OCI-LY7 (cell line): ENCODE measurements around the gene SLC25A29. TPM values are rescaled to one million over a fixed set of nuclear protein-coding genes. Genes with fewer than 3 reads are reported as not detected.
A peak's percentile ranks its signal among the peaks of the same experiment; 100 is the strongest.

Source experiments
- BruUV-seq: library from RNA; stranded (reverse); fragments of 400-500 nt; replicated peaks from 2 replicates; lab custom pipeline; 2021; lab: Mats Ljungman, UMichigan
- CTCF ChIA-PET: fragments of 300-600 bp; sonication (Branson Sonifier 250); formaldehyde crosslinking; loops from one replicate; lab custom pipeline; 2022; ENCODE audit warnings: antibody characterized with exemption; ENCODE audit not compliant: unreplicated experiment; lab: Charles Lee
- POLR2A ChIA-PET: fragments of 300-600 bp; sonication (Branson Sonifier 250); formaldehyde crosslinking; loops from one replicate; lab custom pipeline; 2022; ENCODE audit warnings: antibody characterized with exemption; lab: Charles Lee
- DNase-seq: peaks from one replicate; pipeline ENCODE4 v3.0.0-alpha.2; 2015; ENCODE audit warnings: low spot score
- H2AFZ ChIP-seq: fragments of 200-600 bp; sonication (generic), shearing (Covaris generic); 2 replicates; pipeline ENCODE4 v1.6.1; 2014; ENCODE audit warnings: mild to moderate bottlenecking, antibody characterized with exemption, low read length, moderate library complexity
- H3K27ac ChIP-seq: fragments of 200-600 bp; sonication (generic); 2 replicates; pipeline ENCODE4 v1.5.1; 2014; ENCODE audit warnings: mixed run types, low read depth, mild to moderate bottlenecking, moderate library complexity, low read length, inconsistent platforms; ENCODE audit not compliant: poor library complexity, severe bottlenecking
- H3K36me3 ChIP-seq: fragments of 200-600 bp; sonication (generic); 2 replicates; pipeline ENCODE4 v1.6.1; 2014; ENCODE audit warnings: mild to moderate bottlenecking, antibody characterized with exemption, low read length, moderate library complexity, mixed read lengths; ENCODE audit not compliant: insufficient read depth
- H3K4me1 ChIP-seq: fragments of 200-600 bp; sonication (generic); 2 replicates; pipeline ENCODE4 v1.5.1; 2014; ENCODE audit warnings: mild to moderate bottlenecking, low read length; ENCODE audit not compliant: insufficient read depth, poor library complexity, severe bottlenecking
- H3K4me2 ChIP-seq: fragments of 200-600 bp; sonication (generic); 2 replicates; pipeline ENCODE4 v1.6.1; 2014; ENCODE audit warnings: mild to moderate bottlenecking, low read length
- H3K4me3 ChIP-seq: fragments of 200-600 bp; sonication (generic); 2 replicates; pipeline ENCODE4 v1.5.1; 2014; ENCODE audit warnings: mild to moderate bottlenecking, low read depth, low read length; ENCODE audit not compliant: poor library complexity, severe bottlenecking
- H3K79me2 ChIP-seq: fragments of 200-600 bp; sonication (generic); 2 replicates; pipeline ENCODE4 v1.6.1; 2016; ENCODE audit warnings: low read depth, mild to moderate bottlenecking, low read length, moderate library complexity, mixed read lengths; ENCODE audit not compliant: insufficient read depth
- H3K9me2 ChIP-seq: fragments of 200-600 bp; sonication (generic); 2 replicates; pipeline ENCODE4 v1.6.1; 2016; ENCODE audit warnings: mild to moderate bottlenecking, low read length, mixed read lengths; ENCODE audit not compliant: insufficient read depth
- H3K9me3 ChIP-seq: fragments of 200-600 bp; sonication (generic); 2 replicates; pipeline ENCODE4 v1.6.1; 2014; ENCODE audit warnings: mild to moderate bottlenecking, mixed run types, low read length, mixed read lengths
- H4K20me1 ChIP-seq: fragments of 200-600 bp; sonication (generic); 2 replicates; pipeline ENCODE4 v1.6.1; 2014; ENCODE audit warnings: mild to moderate bottlenecking, antibody characterized with exemption, low read length, moderate library complexity, mixed read lengths; ENCODE audit not compliant: insufficient read depth
- CTCF ChIP-seq: fragments of 200-600 bp; sonication (generic); conservative IDR thresholded peaks from 2 replicates; pipeline ENCODE4 v1.5.1; 2014; ENCODE audit warnings: mild to moderate bottlenecking, antibody characterized with exemption, low read length, moderate library complexity, mixed read lengths
- EZH2phosphoT487 ChIP-seq: fragments of 200-600 bp; sonication (generic); IDR thresholded peaks from 2 replicates; pipeline ENCODE4 v1.6.1; 2018; ENCODE audit warnings: low read depth, borderline replicate concordance, mild to moderate bottlenecking, mixed run types, antibody characterized with exemption, low read length, moderate library complexity, mixed read lengths
- intact Hi-C: fragments of 100-400 bp; cut with micrococcal nuclease; formaldehyde crosslinking; loops from one replicate; pipeline ENCODE4 v1.10.0; 2022; ENCODE audit not compliant: unreplicated experiment
- total RNA-seq, 2 experiments: library from RNA; depleted of rRNA in 1 of 2; stranded (reverse); fragments of >200 nt in 1 of 2; shearing (Covaris generic) in 1 of 2; gene quantifications; 2 replicates each; pipeline ENCODE4 v1.2.3, GENCODE V29; 2014 to 2022

SLC25A29 gene
- total RNA-seq, 2 experiments from 2014 or later: 14.6 to 34.8 TPM

- no peaks in the 10 kb centered on the region for H3K9me2 ChIP-seq
- intact Hi-C loops: no loop called here
- no TSS peak for BruUV-seq
- H3K4me1 ChIP-seq: peaks cover 28% of the 10 kb centered on the region
- H3K36me3 ChIP-seq: peaks cover 66% of the 10 kb centered on the region
- CTCF ChIA-PET: no interaction called here
- POLR2A ChIA-PET: interaction anchor here (0.8 kb wide), 1 partner anchor 24 kb away, joined by 3 read pairs; no protein-coding TSS in a partner anchor
- H4K20me1 ChIP-seq: peaks cover 19% of the 10 kb centered on the region
- no peaks in the 10 kb centered on the region for H3K9me3 ChIP-seq
- no peak overlapping the region for H2AFZ ChIP-seq
- peaks cover 39% of the 10 kb centered on the region for H3K79me2 ChIP-seq
- H3K4me3 ChIP-seq: no peak overlapping the region
- no peak for DNase-seq
- TF ChIP-seq CTCF (no peak), EZH2phosphoT487 (no peak)
- H3K27ac ChIP-seq: no peak overlapping the region
- no peak overlapping the region for H3K4me2 ChIP-seq
Measured at GRCh38 chr14:100281286-100282082, 24.8 kb downstream of the SLC25A29 start.

GRCh38 chr14:100279563-100279962 is 26.7 kb downstream of the SLC25A29 start:
- no peak overlapping the region for H3K27ac ChIP-seq
- peaks cover 18% of the 10 kb centered on the region for H3K4me1 ChIP-seq
- H3K9me2 ChIP-seq: no peaks in the 10 kb centered on the region
- peaks cover 85% of the 10 kb centered on the region for H3K36me3 ChIP-seq
- H3K4me2 ChIP-seq: no peak overlapping the region
- H4K20me1 ChIP-seq: peaks cover 32% of the 10 kb centered on the region
- intact Hi-C loops: no loop called here
- peaks cover 58% of the 10 kb centered on the region for H3K79me2 ChIP-seq
- POLR2A ChIA-PET: no interaction called here
- BruUV-seq: no TSS peak
- no peak for DNase-seq
- CTCF ChIA-PET: no interaction called here
- no peak overlapping the region for H2AFZ ChIP-seq
- no peaks in the 10 kb centered on the region for H3K9me3 ChIP-seq
- TF ChIP-seq EZH2phosphoT487: no peak
- no peak for TF ChIP-seq CTCF
- H3K4me3 ChIP-seq: no peak overlapping the region

- intact Hi-C loops: no loop called here
- TF ChIP-seq EZH2phosphoT487 (no peak), CTCF (0 out of 2 replicates have a peak, but pooled peaks have one; percentile 2)
- H3K36me3 ChIP-seq: peaks cover 89% of the 10 kb centered on the region
- peaks cover 36% of the 10 kb centered on the region for H4K20me1 ChIP-seq
- ChIA-PET POLR2A (interaction anchor here (0.7 to 1.1 kb wide), 2 partner anchors 17 to 37 kb away, joined by 3 read pairs; no protein-coding TSS in a partner anchor), CTCF (no interaction called here)
- no peak overlapping the region for H2AFZ ChIP-seq
- H3K9me3 ChIP-seq: no peaks in the 10 kb centered on the region
- no peak overlapping the region for H3K4me3 ChIP-seq
- no peak overlapping the region for H3K27ac ChIP-seq
- no TSS peak for BruUV-seq
- DNase-seq: no peak
- H3K9me2 ChIP-seq: no peaks in the 10 kb centered on the region
- H3K79me2 ChIP-seq: peaks cover 62% of the 10 kb centered on the region
- H3K4me2 ChIP-seq: no peak overlapping the region
- peaks cover 14% of the 10 kb centered on the region for H3K4me1 ChIP-seq
Measured at GRCh38 chr14:100279133-100279532, 27.1 kb downstream of the SLC25A29 start.
